ENCODE measurements around the gene GLO1.

Gene GLO1

GRCh38 chr6:38702558-38703397, at the start of gene GLO1:
GLO1 (minus strand) TSS chr6:38703145; CDS start chr6:38703054, 91 bp downstream.
- peak; percentile 99 for DNase-seq

GRCh38 chr6:38750968-38751615, 48.1 kb upstream of the GLO1 start:
- DNase-seq: no peak

GRCh38 chr6:38749473-38749872, 46.5 kb upstream of the GLO1 start:
- DNase-seq: no peak

- DNase-seq: no peak
Observed at GRCh38 chr6:38739532-38739931, 36.6 kb upstream of the GLO1 start.

- no peak for DNase-seq
Observed at GRCh38 chr6:38738261-38738660, 35.3 kb upstream of the GLO1 start.

DNA sequence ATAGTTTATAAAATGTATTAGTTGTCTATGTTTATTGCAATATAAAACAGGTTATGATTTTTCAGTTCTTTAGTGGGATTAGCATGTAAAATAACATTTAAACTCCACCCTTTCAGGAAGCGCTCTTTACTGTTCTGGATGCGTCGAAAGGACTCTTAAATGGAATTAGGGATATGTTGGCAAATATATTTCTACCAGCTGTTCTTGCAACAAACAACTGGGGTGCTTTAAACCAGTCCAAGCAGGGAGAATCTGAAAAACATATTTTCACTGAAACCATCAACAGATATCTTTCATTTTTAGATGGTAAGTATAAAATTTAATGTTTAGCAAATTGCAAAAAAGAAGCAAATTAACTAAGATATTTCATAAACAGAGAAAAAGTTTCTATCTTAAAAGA, 34.0 kb upstream of the GLO1 start:
- DNase-seq: no peak

DNA sequence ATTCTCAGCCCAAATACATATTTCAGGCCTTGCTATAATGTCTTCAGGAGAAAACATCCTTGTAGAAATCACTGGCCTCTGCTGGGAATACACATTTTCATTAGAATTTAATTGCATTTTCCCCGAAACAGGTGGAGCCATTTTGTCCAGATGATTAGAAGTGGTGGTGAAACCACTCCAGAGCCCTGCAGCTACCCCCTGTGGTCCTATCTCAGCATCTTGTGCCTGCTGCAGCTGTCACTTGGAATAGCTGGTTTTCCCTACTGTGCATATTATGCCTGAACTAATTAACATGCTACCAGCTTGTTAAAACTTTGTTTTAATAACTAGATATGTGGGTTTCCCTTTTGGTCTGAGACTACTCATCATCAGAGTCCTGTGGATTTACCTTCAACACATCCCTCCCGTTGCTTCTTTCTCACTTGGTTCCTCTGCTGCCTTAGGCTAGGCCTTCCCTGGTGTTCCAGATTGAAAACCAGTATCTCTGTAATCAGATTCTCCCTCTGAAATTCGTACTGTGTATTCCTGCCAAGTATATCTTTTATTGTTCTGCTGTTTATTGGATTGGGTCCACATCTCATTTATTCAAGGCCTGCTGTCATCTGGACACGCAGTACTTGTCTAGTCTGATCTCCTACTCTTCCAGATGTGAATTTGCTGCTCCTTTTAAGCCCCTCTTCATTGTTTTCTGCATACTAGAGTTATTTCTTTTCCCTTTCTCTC, 27.4 kb upstream of the GLO1 start:
- DNase-seq: no peak

- DNase-seq: no peak
Observed at GRCh38 chr6:38728203-38728602, 25.3 kb upstream of the GLO1 start.

DNA sequence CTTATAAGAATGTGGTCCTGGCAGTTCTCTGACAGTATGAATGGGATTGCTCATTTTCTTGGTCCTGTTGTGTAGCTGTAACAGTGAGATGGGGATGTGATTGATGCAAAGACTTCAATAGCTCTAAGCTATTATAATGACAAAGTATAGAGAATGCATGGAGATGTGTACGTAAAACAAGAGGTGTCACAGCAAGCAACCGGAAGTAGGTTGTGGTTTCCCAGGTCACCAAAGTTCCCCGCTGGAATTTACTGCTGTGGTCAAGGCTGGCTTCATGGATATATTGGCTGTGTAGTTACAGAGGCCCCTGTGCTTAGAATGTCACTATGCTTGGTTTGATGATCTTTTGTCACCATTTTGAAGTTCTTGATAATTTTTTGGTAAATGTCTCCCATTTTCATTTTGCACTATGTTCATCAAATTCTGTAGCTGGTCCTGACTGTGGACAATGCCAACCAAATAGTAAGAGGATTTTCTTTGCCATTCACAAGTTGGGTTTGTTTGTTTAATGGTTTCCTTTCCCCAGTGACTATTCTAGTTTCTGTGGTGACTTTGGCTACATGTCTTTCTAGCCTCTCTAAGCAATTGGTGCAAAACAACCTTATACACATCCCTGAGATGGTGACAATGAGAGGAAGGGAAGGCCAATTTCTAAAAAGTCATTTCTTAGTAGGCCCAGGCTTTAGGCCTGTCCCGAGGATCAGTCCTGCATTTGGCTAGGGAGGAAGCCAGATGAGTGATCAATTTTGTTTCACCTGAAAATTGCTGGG, 22.7 kb upstream of the GLO1 start:
- DNase-seq: no peak

- no peak for DNase-seq
Observed at GRCh38 chr6:38724343-38724742, 21.4 kb upstream of the GLO1 start.

- DNase-seq: no peak
Observed at GRCh38 chr6:38723783-38724182, 20.8 kb upstream of the GLO1 start.

GRCh38 chr6:38722727-38723334, 19.9 kb upstream of the GLO1 start:
- no peak for DNase-seq

- no peak for DNase-seq
Observed at GRCh38 chr6:38722038-38722437, 19.1 kb upstream of the GLO1 start.

GRCh38 chr6:38720295-38720694, 17.4 kb upstream of the GLO1 start:
- no peak for DNase-seq

DNA sequence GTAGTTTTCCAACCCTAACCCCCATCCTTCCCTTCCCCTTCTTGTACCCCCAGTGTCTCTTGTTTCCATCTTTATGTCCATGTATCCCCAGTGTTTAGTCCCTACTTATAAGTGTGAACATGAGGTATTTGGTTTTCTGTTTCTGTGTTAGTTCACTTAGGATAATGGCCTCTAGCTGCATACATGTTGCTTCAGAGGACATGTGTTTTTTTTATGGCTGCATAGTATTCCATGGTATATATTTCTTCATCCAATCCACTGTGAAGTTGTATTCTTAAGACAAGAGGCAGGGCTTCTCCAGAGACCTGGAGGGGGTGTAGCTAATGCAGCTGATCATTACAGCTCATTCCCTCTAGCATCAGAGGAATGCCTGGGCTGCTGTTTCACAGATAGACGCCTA, 16.4 kb upstream of the GLO1 start:
- no peak for DNase-seq

DNA sequence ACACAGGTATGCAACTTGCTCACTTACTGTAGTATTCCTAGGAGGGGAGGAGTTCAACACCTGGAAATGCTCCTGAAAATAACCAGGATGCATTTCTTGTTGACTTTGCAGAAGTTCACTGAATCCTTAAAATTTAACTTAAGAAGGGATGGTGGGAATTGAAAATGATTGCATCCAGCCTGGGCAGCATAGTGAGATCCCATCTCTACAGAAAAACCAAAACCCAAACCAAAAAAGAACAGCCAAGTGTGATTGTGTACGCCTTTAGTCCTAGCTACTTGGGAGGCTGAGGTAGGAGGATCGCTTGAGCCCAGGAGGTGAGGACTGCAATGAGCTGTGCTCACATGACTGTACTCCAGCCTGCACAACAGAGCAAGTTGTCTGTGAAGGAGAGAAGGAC, 13.9 kb upstream of the GLO1 start:
- DNase-seq: no peak

DNA sequence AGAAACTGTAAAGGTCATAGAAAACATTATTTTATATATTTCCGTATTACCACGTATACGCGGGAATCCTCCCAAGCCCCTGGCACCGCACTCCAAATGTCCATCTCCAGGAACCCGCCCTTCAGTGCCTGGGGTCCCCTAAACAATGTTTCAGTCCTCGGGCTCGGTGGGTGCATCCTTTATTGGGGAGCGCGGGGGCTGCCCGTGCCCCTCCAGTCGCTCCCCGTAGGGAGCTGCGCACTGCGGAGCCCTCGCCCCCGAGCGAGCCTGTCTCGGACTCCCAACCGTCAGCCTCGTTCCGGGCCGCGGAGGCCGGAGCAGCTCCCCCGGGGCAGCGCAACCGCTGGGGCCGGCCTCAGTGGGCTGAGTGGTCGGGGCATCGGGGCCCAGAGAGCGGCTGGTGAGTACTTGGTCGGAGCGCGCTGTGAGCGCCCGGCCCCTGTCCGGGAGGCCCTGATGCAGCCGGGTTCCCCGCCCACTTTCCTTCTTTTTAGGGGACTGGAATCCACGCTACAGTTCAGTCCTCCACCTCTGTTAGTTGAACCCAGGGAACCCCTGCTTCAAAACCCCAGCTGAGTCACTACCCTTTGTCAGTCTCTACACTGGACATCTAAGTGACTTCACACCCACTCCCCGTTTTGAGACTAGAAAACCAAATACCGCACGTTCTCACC, 12.2 kb upstream of the GLO1 start, which contains the start of gene DNAH8:
DNAH8 (plus strand) TSS at position 296 of the 674 bp plus-strand sequence. CDS start 7,499 bp downstream, outside the sequence.
- DNase-seq: no peak

DNA sequence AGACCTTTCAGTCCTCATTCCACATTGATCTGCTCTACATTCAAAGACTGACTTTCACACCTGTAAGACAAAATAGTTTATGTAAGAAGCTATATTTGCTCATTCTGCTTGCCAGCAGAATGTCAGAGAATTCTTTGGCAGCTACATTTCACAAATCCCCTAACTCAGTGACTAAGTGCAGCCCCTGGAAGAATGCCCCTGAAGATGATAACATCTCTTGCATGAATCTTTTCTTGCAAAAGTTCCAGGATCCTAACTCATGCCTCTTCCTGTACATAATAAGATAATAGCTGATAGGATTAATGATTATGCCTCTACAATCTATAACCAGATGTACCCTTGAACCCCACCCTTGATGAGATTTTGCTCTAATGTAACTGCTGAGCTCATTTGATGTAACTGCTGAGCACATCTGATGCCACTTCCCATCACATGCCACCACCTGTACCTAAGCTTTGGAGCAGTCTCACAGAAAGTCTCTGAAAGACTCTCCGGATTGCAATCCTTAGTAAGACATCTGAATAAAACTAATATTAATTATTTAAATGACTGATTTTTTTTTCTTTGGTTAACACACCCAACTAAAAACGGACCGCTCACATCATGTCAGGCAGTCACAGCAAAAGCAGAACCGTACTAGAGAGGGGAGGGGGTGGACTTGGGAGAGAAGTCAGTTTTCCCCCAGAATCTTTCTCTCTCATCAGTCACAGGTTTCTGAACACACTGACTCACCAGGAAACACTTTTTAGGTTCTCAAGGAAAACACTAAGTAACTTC, 11.5 kb upstream of the GLO1 start:
- DNase-seq: no peak

DNA sequence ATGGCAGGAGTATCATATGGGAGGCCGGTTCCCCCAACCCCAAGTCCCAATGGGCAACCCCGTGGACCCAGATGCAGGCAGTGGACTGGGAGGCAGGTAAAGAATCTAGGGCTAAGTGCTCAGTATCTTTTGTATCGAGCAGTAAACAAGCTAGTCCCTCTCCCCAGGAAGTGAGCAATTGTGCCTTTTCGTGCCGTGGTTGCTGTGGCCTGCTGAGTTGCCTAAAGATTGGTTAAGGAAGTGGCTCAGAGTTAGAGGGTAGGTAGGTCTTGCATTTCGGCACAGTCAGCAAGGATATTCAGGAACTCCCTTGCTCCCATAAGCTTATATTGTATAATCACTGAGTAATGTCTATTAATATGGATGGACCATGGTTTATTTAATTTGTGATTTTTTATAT, 10.9 kb upstream of the GLO1 start:
- DNase-seq: no peak

GRCh38 chr6:38708496-38708895, 5.6 kb upstream of the GLO1 start:
- no peak for DNase-seq

DNA sequence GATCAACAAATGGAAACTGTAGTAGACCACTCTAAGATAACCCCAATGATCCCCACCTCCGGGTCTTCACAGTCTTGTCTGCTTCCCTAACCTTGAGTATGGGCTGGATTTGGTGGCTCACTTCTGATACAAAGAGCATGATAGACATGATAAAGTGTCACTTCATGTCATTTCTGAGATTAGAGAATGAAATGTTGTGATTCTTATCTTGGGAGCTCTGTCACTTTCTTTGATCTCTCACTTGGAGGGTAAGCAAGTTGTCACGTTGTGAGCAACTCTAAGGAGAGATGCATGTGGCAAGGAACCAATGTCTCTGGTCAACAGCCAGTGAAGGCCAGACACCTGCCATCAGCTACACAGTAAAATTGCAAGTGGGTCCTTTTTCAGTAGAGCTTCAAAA, 3.0 kb upstream of the GLO1 start:
- DNase-seq: no peak

Measured in midbrain (tissue), 1 donor.